HPDE6-E6E7 (cell line): Measurements from ENCODE around the gene QPCT.
"Not testable (repeated sequence)": the region's sequence is repeated elsewhere in the genome, so short reads cannot be mapped to it uniquely, and the experiment has no call there.

Experiments used
- DNase-seq: peaks from one replicate; pipeline ENCODE4 v3.0.0; 2011; ENCODE audit warnings: missing footprints; ENCODE audit errors: extremely low spot score

QPCT gene

DNA sequence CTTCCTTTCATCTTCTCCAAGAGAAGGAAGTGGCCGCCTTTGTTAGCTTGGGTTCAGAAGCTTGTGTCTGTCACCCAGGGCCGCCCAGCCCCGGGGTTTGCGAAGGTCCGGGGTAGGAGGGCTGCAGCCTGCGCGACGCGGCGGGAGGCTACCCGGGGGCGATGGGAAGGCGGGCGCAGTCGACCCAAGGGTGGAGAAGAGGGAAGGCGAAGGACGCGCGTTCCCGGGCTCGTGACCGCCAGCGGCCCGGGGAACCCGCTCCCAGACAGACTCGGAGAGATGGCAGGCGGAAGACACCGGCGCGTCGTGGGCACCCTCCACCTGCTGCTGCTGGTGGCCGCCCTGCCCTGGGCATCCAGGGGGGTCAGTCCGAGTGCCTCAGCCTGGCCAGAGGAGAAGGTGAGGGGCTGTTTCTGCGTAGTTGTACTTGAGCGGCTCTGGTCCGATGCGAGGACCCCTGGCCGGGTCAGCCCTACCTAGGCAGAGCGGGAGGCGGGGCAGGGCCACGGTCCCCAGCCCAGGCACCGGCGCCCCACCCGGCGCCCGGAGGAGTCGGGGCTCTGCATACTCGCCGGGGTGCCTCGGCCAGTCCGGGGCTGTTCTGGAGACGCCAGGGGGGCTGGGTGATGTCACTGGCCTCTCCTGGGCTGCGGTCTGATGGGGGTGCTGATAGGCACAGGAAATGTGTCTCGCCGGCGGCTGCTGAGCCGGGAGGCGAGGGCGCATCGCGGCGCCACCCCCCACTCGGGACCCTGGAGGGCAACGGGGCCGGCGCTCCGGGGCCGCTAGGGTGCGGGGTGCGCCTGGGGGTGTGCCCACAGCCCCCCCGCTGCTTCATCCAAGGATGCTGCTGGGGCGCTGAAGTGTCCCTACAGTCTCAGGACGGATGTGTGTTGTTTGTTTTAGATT lies at the start of gene QPCT:
QPCT (plus strand) TSS at position 178 of the 909 bp plus-strand sequence; CDS start at position 280, 102 bp downstream.
- DNase-seq: no peak

DNA sequence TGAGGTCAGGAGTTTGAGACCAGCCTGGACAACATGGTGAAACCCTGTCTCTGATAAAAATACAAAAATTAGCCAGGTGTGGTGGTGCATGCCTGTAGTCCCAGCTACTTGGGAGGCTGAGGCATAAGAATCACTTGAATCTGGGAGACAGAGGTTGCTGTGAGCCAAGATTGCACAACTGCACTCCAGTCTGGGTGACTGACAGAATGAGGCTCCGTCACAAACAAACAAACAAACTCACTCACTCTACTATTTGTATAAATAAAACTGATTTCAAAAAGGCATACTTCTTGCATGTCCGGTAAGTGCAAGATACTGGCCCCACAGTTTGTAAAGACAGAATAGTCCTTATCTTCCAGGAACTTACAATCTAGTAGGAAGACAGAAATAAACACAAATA lies 49.6 kb upstream of the QPCT start:
- not testable (repeated sequence) for DNase-seq

DNA sequence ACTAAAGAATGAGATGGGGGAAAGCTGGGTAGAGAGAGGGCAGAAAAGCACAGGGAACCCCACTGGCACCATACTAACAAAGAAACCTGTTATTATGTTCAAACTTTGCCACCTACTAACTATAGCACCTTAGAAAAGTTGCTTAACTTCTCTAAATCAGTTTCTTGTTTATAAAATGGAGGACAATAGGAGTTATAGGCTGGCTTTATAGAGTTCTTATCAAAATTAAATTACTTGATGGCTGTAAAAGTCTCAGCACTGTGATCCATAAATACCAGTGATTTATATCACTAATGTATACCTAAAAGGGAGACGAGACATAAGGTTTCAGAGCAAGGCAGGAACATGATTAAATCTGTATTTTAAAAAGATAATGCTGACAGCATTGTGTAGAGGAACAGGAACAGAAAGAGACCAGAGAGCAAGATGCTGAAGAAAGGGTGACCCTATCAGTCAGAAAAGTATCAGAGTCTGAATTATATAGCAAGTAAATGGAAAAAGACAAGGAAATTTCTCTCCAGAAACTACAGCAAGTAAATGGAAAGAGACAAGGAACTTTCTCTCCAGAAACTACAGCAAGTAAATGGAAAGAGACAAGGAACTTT lies 48.9 kb upstream of the QPCT start:
- no peak for DNase-seq

DNA sequence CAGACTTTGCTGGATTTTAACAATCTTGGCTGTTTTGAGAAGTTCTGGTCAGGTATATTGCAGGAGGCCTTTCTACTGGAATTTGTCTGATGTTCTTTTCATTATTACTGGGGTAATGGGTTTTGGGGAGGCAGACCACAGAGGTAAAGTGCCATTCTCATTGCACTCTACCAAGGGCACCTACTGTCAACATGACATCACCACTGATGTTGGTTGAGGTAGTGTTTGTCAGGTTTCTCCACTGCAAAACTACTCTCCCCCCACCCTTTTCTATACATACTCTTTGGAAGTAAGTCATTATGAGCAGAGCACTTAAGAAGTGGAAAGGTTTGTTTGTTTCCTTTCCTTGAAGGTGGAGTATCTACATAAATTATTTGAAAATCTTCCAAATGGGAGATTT lies 46.8 kb upstream of the QPCT start:
- no peak for DNase-seq

DNA sequence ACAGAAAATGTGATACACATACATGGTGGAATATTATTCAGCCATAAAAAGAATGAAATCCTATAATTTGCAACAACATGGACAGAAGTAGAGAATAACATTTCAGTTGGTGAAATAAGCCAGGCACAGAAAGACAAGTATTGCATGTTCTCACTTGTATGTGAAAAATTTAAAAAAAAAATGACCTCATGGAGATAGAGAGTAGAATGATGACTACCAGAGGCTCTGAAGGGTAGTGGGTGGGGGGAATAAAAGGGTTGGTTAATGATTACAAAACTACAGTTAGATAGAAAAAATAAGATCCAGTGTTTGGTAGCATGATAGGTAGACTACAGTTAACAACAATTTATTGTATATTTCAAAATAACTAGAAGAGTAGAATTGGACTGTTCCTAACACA lies 44.3 kb upstream of the QPCT start:
- DNase-seq: no peak

DNA sequence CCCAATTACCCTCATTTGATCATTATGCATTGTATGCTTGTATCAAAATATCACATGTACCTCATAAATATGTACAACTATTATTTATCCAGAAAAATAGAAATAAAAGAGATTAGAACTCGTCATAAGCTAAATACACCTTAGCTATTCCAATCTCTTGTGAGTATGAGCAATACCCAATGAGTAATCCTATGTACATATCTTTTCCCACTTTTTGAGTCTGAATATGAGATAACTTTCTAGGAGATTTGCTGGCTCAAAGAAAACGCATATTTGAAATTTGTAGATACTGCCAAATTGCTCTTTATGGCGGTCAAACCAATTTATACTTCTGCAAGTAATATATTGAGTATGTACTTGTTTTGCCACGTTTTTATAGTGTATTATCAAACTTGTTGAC lies 43.9 kb upstream of the QPCT start:
- no peak for DNase-seq

DNA sequence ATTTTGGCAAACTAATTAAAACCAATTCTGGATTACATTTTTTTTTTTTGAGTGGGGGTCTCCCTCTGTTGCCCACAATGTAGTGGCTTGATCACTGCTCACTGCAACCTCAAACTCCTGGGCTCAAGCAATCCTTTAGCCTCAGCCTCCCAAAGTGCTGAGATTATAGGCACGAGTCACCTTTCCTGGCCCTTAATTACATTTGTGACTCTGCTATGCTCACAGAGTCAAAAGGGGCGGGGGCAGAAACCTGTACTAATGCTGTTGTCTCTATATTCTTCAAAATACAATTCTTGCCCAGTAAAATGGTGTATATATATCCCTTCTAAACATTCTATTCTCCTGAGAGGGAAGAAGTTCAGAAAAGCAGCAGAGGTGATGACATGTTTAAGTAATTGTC lies 43.0 kb upstream of the QPCT start:
- no peak for DNase-seq

DNA sequence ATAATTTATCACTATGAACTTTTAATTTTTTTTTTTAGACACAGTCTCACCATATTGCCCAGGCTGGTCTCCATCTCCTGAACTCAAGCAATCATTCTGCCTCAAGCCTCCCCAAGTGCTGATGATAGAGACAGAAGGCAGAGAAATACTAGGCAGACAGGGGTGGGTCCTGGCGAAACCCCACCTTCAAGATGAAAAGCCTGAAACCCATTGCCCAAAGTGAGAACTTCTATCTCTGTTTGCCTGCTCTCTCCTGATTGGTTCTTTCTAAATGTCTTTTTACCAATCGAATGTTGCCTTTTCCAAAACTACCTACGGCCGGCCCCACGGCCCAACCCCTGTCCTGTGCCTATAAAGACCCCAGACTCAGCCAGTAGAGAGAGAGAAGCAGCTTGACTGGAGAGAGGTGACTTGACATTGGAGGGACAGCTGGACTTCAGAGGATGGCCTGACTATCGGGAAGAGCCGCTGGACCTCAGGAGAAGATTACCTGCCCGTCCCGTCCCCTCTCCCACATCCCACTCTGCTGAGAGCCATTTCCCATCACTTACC lies 41.7 kb upstream of the QPCT start:
- no peak for DNase-seq

DNA sequence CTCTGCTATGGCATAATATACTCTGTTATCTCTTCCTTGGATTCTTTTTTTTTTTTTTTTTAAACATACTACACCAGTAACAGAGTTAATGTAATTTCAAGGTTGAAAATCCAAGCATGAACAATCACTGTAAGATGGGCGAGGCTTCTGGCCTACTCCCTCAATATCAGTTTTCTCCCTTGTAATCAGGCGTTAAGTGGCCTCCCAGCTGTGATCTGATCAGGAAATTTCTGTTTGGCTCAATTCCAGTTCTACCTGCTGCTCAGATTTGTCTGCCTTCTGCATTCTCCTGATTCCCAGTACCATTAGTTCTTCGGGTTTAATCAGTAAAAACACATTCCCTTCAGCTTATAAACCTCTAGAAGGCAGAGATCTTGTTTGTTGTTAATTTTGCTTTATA lies 38.4 kb upstream of the QPCT start:
- DNase-seq: no peak

DNA sequence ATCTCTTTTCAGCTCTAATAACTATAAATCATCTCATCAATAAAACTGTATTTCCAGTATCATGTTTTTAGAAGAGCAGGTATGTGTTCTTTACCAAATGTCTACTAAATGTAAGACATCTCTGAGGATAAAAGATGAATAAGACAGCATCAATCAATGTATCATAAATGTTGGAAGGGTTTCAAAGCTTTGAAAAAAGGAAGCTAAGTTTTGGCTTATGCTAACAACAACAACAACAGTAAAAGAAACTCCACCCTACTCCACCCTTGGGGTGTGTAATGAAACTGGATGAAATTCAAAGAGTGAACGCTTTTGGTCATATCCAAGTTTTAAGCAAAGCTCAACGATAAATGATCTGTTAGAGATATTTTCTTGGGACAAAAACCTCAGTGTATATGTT lies 36.9 kb upstream of the QPCT start:
- DNase-seq: no peak

DNA sequence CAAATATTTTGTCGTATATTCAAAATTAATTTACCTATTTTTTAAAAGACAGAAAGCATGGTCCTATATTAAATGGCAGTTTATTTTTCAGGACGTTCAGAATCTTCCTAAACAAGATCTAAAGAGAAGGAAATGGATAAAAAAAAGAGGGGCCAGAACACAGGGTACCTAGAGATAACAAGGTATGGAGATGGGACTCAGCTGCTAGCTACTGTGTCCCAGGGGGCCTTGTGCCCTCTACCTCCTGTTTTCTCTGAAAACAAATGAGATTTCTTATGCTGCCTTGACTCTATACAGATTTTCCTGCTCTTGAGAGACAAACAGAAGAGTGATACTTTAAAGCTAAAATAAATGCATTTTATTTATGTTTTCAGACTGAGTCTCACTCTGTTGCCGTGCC lies 29.1 kb upstream of the QPCT start:
- DNase-seq: no peak

DNA sequence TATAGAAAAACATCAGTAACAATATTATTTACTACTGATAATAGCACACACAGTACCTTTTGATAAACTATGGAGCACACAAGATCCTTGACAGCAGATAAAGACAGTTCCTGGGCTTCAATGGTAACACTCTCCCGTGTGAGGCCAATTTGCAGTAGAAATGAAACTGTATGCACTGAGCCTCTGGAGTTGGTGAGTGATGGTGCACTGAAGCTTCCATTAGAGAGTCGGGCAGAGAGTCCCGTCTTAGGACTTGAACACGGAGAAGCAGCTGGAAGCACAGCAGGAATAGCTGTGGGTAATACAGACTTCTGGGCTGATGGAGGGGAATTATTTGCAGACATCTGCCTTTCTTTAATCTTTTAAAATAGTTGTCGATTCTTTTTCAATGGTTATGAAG lies 28.2 kb upstream of the QPCT start:
- DNase-seq: no peak

DNA sequence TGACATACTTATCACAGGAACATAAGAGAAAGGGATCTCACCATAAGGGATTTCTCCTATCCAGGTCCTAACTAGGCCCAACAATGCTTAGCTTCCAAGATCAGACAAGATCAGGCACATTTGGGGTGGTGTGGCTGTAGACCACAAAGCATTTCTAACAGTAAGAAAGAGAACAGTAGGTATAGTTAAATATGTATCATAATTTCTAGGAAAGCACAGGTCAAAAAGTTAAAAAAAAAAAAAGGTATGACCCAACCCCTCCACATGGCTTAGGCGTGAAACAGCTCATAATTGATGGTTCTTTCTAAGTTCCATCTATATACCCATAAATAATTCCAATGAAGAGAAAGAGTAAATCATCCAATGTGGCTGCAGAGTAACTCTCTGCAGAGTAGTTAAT lies 26.7 kb upstream of the QPCT start:
- DNase-seq: no peak

DNA sequence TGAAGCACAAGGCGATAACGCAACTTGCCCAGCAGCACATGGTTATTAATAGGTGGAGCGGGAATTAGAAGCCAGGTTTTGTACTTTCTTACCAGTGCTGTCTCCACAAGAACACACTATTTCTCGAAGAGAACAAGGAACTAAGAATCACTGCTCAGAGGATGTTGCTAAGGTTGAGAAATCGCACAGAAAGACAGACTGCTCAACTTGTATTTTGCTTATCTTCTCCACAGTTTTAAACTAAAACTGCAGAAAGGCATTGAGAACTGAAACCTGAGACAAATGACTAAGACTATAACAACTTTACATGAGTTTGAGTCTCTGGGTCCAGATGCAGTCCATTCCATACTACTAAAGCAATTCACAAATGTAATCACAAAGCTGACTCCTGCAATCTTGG lies 26.0 kb upstream of the QPCT start:
- DNase-seq: no peak

DNA sequence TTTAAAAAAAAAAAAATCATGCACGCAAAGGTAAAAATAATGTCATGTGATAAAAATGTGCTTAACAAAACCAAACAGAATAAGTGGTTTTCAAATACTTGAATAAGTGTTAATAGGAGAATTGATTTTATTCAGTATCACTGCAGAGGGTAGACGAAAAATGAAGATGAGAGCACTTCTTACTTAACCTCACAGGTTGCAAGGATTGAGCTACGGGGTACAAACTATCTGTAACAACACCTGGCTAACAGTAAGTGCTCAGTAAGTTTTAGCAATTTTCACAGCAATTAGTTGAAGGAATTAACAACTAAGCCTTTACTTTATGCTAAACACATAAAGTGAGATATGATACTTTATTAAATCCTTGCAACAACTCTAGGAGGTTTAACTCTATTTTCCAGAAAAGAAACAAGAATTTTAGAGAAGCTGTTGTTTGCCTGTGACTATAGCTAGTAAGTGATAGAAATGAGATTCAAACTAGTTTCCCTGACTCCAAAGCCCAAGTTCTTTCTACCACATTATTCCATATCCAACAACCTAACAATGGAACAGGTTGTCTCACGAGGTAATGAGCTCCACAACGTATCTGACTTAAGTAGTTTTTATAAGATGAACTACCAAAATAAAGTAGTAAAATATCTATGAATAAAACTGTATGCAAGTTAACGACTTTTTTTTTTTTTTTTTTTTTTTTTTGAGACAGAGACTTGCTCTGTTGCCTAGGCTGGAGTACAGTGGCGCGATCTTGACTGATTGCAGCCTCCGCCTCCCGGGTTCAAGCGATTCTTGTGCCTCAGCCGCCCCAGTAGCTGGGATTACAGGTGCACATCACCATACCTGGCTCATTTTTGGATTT lies 24.4 kb upstream of the QPCT start:
- DNase-seq: no peak

DNA sequence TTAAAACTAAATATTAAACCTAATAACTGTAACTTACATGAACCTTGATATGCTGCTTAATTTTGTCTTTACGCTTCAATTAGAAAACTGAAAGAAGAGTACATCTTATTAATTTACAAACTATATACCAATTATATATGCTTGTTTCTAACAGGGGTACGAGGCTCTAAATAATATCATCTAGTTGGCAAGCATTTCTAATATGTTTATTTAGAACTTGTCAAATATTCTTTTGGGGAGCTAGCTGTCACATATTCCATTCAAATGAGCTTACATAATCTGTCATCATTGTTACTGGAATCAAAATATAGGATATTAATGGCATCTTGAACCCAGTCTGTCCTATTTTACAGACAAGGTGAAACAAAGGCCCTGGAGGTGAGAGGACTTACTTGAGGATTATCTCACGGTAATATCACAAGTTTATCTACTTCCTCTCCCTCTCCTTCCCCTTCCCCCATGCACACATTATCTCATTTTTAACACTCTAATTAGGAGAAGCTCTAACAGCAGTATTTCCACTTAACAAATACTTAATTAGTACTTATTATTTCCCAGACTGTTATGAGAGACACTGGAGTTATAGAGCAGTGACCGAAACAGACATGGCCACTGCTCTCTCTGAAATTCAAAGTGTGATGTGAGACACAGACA lies 23.3 kb upstream of the QPCT start:
- DNase-seq: no peak

DNA sequence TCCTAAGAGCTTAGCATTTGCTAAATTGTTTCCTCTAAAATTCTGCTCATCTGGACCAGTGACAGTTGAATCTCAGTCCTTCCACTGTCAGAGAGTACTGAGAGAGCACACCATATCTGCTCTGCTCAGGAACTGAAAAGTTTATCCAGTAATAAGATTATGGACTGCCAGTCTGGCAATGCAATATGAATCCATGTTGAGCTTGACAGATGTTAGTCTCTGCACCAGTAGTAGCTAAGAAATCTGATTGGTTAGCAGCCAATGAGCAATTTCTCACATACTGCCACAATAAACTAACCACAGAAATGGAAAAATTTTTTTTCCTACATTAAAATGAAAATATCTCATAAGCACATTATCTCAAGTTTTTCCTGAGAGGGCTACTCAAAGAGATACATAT lies 22.1 kb upstream of the QPCT start:
- DNase-seq: no peak

DNA sequence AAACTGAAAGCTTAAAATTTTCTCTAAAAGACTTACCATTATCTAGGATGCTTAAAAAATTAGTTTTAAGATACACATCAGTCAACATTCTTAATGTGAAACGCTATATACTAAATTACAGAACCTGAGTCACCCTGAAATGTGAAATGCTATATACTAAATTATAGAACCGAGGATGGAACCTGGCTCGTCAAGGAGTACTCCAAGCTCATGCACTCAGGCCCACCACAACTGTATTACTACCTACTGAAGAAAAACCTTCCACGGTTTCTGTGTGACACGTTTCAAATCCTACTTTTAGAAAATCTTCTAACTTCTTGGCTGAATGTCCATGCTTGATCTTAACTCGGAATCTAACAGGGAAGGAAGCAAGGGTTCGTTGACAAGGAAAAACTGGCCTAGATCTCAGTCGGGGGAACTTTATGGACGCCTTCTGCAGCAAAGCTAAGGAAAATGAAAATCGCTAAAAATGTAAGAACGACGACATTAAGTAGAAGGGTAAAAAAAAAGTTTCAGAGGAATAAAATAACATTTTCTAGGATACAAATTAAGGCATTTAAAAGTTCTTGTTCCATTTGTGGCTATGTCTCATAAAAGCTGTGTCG lies 21.2 kb upstream of the QPCT start:
- DNase-seq: no peak

DNA sequence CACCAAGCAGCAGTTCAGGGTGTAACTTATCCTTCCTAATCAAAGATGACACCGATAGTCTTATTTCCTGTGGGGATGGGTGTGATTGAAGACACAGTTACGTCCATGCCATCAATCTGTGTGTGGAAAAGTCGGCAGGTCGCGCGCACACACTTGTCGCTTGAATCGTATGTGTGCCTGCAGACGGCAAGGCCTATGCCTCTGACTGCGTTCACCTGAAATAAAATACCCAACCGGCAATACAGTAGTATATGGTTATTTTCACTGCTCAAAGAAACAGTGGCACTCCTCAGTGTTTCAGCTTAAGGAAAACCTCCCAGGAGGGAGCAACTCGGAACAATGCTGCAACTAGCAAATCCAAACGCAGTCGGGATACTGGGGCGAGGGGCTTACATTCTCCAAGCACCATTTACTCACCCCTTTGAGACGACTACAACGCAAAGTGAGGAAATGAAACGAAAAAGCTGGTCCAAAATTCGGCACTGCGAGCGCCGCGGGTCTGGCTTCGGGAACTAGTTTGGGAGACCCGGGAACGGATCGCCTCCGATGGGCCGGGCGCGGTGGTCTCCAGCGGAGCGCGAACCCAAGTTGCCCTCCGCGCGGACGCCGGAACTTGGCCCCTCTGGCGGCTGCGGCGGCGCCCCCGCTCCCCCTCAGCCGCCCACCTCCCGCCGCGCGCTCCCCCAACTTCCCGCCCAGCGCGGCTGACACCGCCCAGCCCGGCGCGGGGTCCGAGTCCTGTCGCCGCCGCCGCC lies 20.5 kb upstream of the QPCT start:
- DNase-seq: no peak

DNA sequence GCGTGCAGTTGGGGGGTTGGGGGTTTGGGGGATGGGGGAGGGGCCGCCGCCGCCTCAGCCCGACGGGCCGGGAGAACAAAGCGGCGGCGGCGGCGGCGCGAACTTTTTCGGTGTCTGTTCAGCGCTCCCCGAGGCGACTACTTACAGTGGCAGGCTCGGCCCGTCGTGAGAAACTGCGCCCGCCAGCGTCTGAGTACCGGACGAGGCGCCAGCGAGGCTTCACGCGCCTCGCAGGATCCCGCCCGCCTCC lies 20.0 kb upstream of the QPCT start:
- DNase-seq: no peak
